HCT116 (cell line): Measurements from ENCODE around the gene WDR38. TPM values are rescaled to one million over a fixed set of nuclear protein-coding genes. Genes with fewer than 3 reads are reported as not detected.

ENCODE experiments used
- ATAC-seq: fragments of 200-7000 bp; cut with Tn5 transposase; 2 replicates; pipeline ENCODE4 v1.9.1; 2020; ENCODE audit warnings: mild to moderate bottlenecking, moderate library complexity
- BruUV-seq: library from RNA; stranded (reverse); fragments of 400-500 nt; replicated peaks from 2 replicates; lab custom pipeline; 2021; lab: Mats Ljungman, UMichigan
- CTCF ChIA-PET: fragments of 300-600 bp; sonication (Branson Sonifier 250); formaldehyde crosslinking; loops from one replicate; lab custom pipeline; 2021; ENCODE audit warnings: antibody characterized with exemption; lab: Charles Lee
- POLR2A ChIA-PET: fragments of 300-600, 350-600 bp; sonication (Branson Sonifier 250); formaldehyde crosslinking; loops from one replicate; lab custom pipeline; 2021; ENCODE audit warnings: antibody characterized with exemption; lab: Charles Lee
- RAD21 ChIA-PET, 2 experiments: fragments of 300-600 bp; sonication (Branson Sonifier 250); formaldehyde crosslinking; loops; one replicate each; lab custom pipeline; 2023; ENCODE audit warnings: low total read pairs in 2 of 2; ENCODE audit not compliant: uncharacterized antibody in 2 of 2, unreplicated experiment in 2 of 2, low non-redundant PET in 1 of 2; lab: Charles Lee
- DNase-seq: peaks from one replicate; pipeline ENCODE4 v3.0.0-alpha.2; 2010; ENCODE audit warnings: low read depth, low spot score
- H2AFZ ChIP-seq: fragments of 200-600 bp; shearing (Covaris generic), sonication (generic); 2 replicates; pipeline ENCODE4 v1.6.1; 2017; ENCODE audit warnings: low read depth, mixed run types, mixed read lengths, antibody characterized with exemption, low read length; ENCODE audit not compliant: poor library complexity, severe bottlenecking
- H3K27ac ChIP-seq: 2 replicates; pipeline ENCODE4 v1.5.1; 2012; ENCODE audit warnings: low read depth, low read length
- H3K27me3 ChIP-seq: fragments of 200-600 bp; sonication (generic); 2 replicates; pipeline ENCODE4 v1.6.1; 2016; ENCODE audit warnings: mixed run types, low read length, mixed read lengths; ENCODE audit not compliant: insufficient read depth
- H3K36me3 ChIP-seq, 2 experiments: fragments of 200-500 bp in 1 of 2; fragments of 200-600 bp in 1 of 2; sonication (Bioruptor generic) in 1 of 2; sonication (generic) in 1 of 2; 2 replicates each; pipeline versions ENCODE4 v1.5.1 to v1.6.1; 2014 to 2016; ENCODE audit warnings: low read length in 2 of 2, inconsistent platforms in 1 of 2, mixed read lengths in 1 of 2, mixed run types in 1 of 2; ENCODE audit not compliant: insufficient read depth in 2 of 2, control insufficient read depth in 1 of 2
- H3K4me1 ChIP-seq, 2 experiments: fragments of 200-600 bp in 1 of 2; sonication (generic) in 1 of 2; 2 replicates each; pipeline versions ENCODE4 v1.5.1 to v1.6.1; 2012 to 2017; ENCODE audit warnings: low read length in 2 of 2, inconsistent platforms in 1 of 2, mild to moderate bottlenecking in 1 of 2, mixed read lengths in 1 of 2, mixed run types in 1 of 2, moderate library complexity in 1 of 2; ENCODE audit not compliant: insufficient read depth in 2 of 2, control insufficient read depth in 1 of 2
- H3K4me2 ChIP-seq: fragments of 200-600 bp; sonication (generic); 2 replicates; pipeline ENCODE4 v1.6.1; 2017; ENCODE audit warnings: mixed run types, low read length, mixed read lengths
- H3K4me3 ChIP-seq, 2 experiments: fragments of 200-600 bp in 1 of 2; sonication (generic) in 1 of 2; replicated peaks in 1 of 2; 2 replicates each; pipeline ENCODE4 v1.5.1; 2011 to 2016; ENCODE audit warnings: low read length in 2 of 2, control low read depth in 1 of 2, low read depth in 1 of 2, mild to moderate bottlenecking in 1 of 2, mixed read lengths in 1 of 2, mixed run types in 1 of 2
- H3K79me2 ChIP-seq: fragments of 200-600 bp; sonication (generic); 2 replicates; pipeline ENCODE4 v1.6.1; 2017; ENCODE audit warnings: mild to moderate bottlenecking, mixed run types, low read length, moderate library complexity, mixed read lengths; ENCODE audit not compliant: insufficient read depth
- H3K9ac ChIP-seq: fragments of 200-600 bp; sonication (generic); 2 replicates; pipeline ENCODE4 v1.6.1; 2016; ENCODE audit warnings: low read length, mixed read lengths
- H3K9me2 ChIP-seq: fragments of 200-600 bp; sonication (generic), shearing (Covaris generic); 2 replicates; pipeline ENCODE4 v1.6.1; 2017; ENCODE audit warnings: mixed run types, mild to moderate bottlenecking, moderate library complexity; ENCODE audit not compliant: insufficient read depth
- H3K9me3 ChIP-seq, 2 experiments: fragments of 200-500 bp in 1 of 2; fragments of 200-600 bp in 1 of 2; sonication (Bioruptor generic) in 1 of 2; sonication (generic) in 1 of 2; 2 replicates each; pipeline ENCODE4 v1.6.1; 2014 to 2017; ENCODE audit warnings: low read length in 2 of 2, mixed read lengths in 2 of 2, inconsistent platforms in 1 of 2, low read depth in 1 of 2, mild to moderate bottlenecking in 1 of 2, mixed run types in 1 of 2, moderate library complexity in 1 of 2; ENCODE audit not compliant: control insufficient read depth in 1 of 2, insufficient read depth in 1 of 2
- H4K20me1 ChIP-seq: fragments of 200-600 bp; sonication (generic), shearing (Covaris generic); 2 replicates; pipeline ENCODE4 v1.6.1; 2017; ENCODE audit warnings: mixed run types, mild to moderate bottlenecking, moderate library complexity; ENCODE audit not compliant: insufficient read depth
- ATF3 ChIP-seq: IDR thresholded peaks from 2 replicates; pipeline ENCODE4 v1.6.1; 2012
- CBX3 ChIP-seq: IDR thresholded peaks from 2 replicates; pipeline ENCODE4 v1.6.1; 2012; ENCODE audit warnings: low read depth
- CEBPB ChIP-seq: IDR thresholded peaks from 2 replicates; pipeline ENCODE4 v1.6.1; 2012; ENCODE audit warnings: low read depth
- CTCF ChIP-seq, 3 experiments: fragments of 200-600 bp in 1 of 3; sonication (generic) in 1 of 3; IDR thresholded peaks in 2 of 3; conservative IDR thresholded peaks in 1 of 3; 2 replicates each; pipeline ENCODE4 v1.5.1; 2012 to 2017; ENCODE audit warnings: low read depth in 2 of 3, low read length in 2 of 3, antibody characterized with exemption in 1 of 3, borderline replicate concordance in 1 of 3, control low read depth in 1 of 3, mild to moderate bottlenecking in 1 of 3, mixed read lengths in 1 of 3, mixed run types in 1 of 3, moderate library complexity in 1 of 3; ENCODE audit not compliant: insufficient read depth in 1 of 3
- EZH2phosphoT487 ChIP-seq: fragments of 200-600 bp; IDR thresholded peaks from 2 replicates; pipeline ENCODE4 v1.6.1; 2018; ENCODE audit warnings: antibody characterized with exemption, borderline replicate concordance
- FOSL1 ChIP-seq: IDR thresholded peaks from 2 replicates; pipeline ENCODE4 v1.6.1; 2012; ENCODE audit warnings: low read depth
- MAX ChIP-seq: IDR thresholded peaks from 2 replicates; pipeline ENCODE4 v1.6.1; 2012
- POLR2A ChIP-seq: IDR thresholded peaks from 2 replicates; pipeline ENCODE4 v1.7.0; 2011; ENCODE audit warnings: borderline replicate concordance; ENCODE audit not compliant: insufficient read depth, insufficient read length; ENCODE audit errors: extremely low read depth
- REST ChIP-seq: IDR thresholded peaks from 2 replicates; pipeline ENCODE4 v1.6.1; 2012; ENCODE audit warnings: low read depth
- SIN3A ChIP-seq: IDR thresholded peaks from 2 replicates; pipeline ENCODE4 v1.6.1; 2012; ENCODE audit warnings: low read depth
- TCF7L2 ChIP-seq: IDR thresholded peaks from 2 replicates; pipeline ENCODE4 v1.7.0; 2011; ENCODE audit warnings: borderline replicate concordance, inconsistent platforms; ENCODE audit not compliant: insufficient read depth, insufficient read length; ENCODE audit errors: extremely low read depth
- YY1 ChIP-seq: IDR thresholded peaks from 2 replicates; pipeline ENCODE4 v1.6.1; 2011; ENCODE audit warnings: low read length, low read depth, moderate library complexity, mild to moderate bottlenecking; ENCODE audit not compliant: insufficient replicate concordance; ENCODE audit errors: extremely low read depth
- ZBTB33 ChIP-seq: IDR thresholded peaks from 2 replicates; pipeline ENCODE4 v1.6.1; 2011; ENCODE audit warnings: mild to moderate bottlenecking, low read length, moderate library complexity; ENCODE audit not compliant: insufficient replicate concordance; ENCODE audit errors: extremely low read depth
- ZNF274 ChIP-seq: fragments of 200-500 bp; sonication (Bioruptor generic); IDR thresholded peaks from 2 replicates; pipeline ENCODE4 v1.6.1; 2014; ENCODE audit warnings: mild to moderate bottlenecking, low read depth, low read length, inconsistent platforms
- intact Hi-C: fragments of 100-400 bp; cut with micrococcal nuclease; formaldehyde crosslinking; loops from 2 replicates; pipeline ENCODE4 v1.10.0; 2022
- total RNA-seq: library from RNA; stranded (reverse); gene quantifications from one replicate; pipeline ENCODE4 v1.2.1, GENCODE V29; 2021; ENCODE audit not compliant: unreplicated experiment

Gene WDR38
- total RNA-seq, 1 experiment from 2014 or later = not detected

GRCh38 chr9:124820698-124821623, 32.3 kb upstream of the WDR38 start:
- Histone ChIP-seq H3K9ac (no peak overlapping the region), H3K9me3 (no peaks in the 10 kb centered on the region), H3K9me2 (no peaks in the 10 kb centered on the region), H4K20me1 (no peaks in the 10 kb centered on the region), H3K36me3 (no peaks in the 10 kb centered on the region), H3K27me3 (no peaks in the 10 kb centered on the region), H3K4me2 (no peak overlapping the region), H3K79me2 (no peaks in the 10 kb centered on the region), H3K27ac (no peak overlapping the region), H2AFZ (no peak overlapping the region), H3K4me3 (no peak overlapping the region), H3K4me1 (peaks cover 19 to 51% of the 10 kb centered on the region in 2 experiments)
- DNase-seq (no peak), ATAC-seq (no peak)
- intact Hi-C loops = no loop called here
- ChIA-PET POLR2A (no interaction called here), RAD21 (no interaction called here), CTCF (interaction anchor here (1.4 kb wide), 1 partner anchor 32 kb away, joined by 4 read pairs; the partner anchor contains the start of gene WDR38)
- no TSS peak for BruUV-seq
- TF ChIP-seq REST (no peak), SIN3A (no peak), TCF7L2 (no peak), EZH2phosphoT487 (no peak), ZNF274 (no peak), FOSL1 (no peak), POLR2A (no peak), ATF3 (no peak), CEBPB (no peak), ZBTB33 (no peak), CBX3 (no peak), MAX (no peak), YY1 (no peak), CTCF (IDR thresholded peaks at IDR 0.05 in 2 of 3, conservative IDR thresholded peaks at IDR 0.05 in 1 of 3; ENCODE audit: borderline replicate concordance in 1 of 3, insufficient read depth in 1 of 3, low read depth in 2 of 3, low read length in 2 of 3) (no peak)
